ENCODE data around the gene RUNX1.

Gene RUNX1

DNA sequence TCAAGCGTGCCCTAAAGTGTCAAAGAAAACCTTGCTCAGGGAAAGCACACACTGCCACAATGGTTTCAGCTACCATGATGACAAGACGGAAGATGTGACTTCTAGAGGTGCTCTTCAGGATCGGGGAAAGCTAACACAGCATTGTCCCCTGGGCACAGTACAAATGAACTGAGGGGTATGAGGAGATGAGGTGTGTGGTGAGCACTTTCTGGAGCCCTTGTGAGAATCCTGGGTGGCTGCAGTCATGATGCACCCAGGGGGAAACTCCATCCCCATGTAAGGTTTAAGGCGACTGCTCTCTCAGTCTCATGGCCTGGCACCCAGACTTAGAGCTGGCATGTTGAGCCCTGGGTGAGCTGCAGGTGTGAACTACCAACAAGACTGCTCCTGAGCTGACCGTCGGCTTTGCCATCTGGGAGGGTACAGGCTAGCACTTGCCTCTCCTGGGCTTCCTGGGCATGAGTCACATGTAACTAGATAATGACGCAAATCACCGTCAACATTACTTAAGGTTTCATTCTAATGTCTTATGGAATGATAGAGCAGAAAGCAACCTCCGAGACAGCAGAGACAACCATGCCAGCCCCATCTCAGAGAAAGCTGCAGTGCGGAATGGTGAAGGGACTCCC lies 235.7 kb downstream of the RUNX1 start:
- Histone ChIP-seq H3K9ac (ENCODE audit: low read length in 5 of 5) (no peak overlapping the region), H3K4me3 (ENCODE audit: low read depth in 1 of 5, low read length in 5 of 5) (no peak overlapping the region), H3K36me3 (ENCODE audit: control insufficient read depth in 5 of 5, insufficient read depth in 5 of 5, low read length in 5 of 5) (peaks cover 0 to 46% (median 16%) of the 10 kb centered on the region in 5 donors), H3K9me3 (ENCODE audit: control insufficient read depth in 5 of 5, low read length in 5 of 5) (no peaks in the 10 kb centered on the region), H3K27ac (ENCODE audit: low read depth, low read length) (no peak overlapping the region), H3K27me3 (ENCODE audit: control insufficient read depth in 5 of 5, insufficient read depth in 4 of 5, low read length in 5 of 5) (no peaks in the 10 kb centered on the region), H3K4me1 (ENCODE audit: control insufficient read depth in 5 of 5, insufficient read depth in 5 of 5, low read length in 5 of 5) (peaks cover 3 to 29% (median 27%) of the 10 kb centered on the region in 5 donors)

DNA sequence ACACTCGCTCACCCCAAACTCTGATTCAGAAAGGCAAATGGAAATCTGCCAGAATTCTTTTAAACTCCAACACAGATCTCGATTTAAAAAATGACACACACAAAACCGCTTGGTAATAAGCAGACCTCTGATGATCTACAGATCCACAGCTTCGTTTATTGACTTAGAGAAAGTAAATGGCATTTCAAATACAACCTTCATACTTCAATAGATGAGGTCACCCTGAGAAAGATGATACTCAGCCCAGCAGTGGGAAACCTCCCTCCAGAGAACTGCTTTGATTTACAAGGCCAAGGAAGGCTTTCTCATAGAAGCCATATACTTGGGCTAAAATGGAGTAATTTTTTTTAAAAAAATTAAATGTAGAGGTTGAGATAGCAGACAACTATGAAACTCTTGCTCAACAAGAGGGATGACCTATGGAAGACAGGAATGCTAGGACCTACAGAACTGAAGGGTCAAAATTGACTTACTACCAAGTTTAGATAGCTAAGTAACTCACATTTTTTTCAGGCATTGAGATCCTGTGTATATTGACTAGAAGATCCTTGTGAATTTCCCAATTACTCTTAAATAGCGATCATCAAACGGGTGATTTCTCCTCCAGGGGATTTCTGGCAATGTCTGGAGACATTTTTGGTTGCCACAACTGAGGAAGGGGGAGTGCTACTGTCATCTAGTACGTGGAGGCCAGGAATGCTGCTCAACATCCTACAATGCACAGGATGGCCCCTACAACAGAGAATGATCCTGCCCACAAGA lies 236.4 kb downstream of the RUNX1 start:
- peaks cover 6 to 34% (median 30%) of the 10 kb centered on the region in 5 donors for H3K4me1 ChIP-seq (ENCODE audit: control insufficient read depth in 5 of 5, insufficient read depth in 5 of 5, low read length in 5 of 5)
- no peaks in the 10 kb centered on the region for H3K27me3 ChIP-seq (ENCODE audit: control insufficient read depth in 5 of 5, insufficient read depth in 4 of 5, low read length in 5 of 5)
- peaks cover 0 to 49% (median 16%) of the 10 kb centered on the region in 5 donors for H3K36me3 ChIP-seq (ENCODE audit: control insufficient read depth in 5 of 5, insufficient read depth in 5 of 5, low read length in 5 of 5)
- H3K4me3 ChIP-seq (ENCODE audit: low read depth in 1 of 5, low read length in 5 of 5): no peak overlapping the region
- no peak overlapping the region for H3K27ac ChIP-seq (ENCODE audit: low read depth, low read length)
- H3K9ac ChIP-seq (ENCODE audit: low read length in 5 of 5): no peak overlapping the region
- no peaks in the 10 kb centered on the region for H3K9me3 ChIP-seq (ENCODE audit: control insufficient read depth in 5 of 5, low read length in 5 of 5)

DNA sequence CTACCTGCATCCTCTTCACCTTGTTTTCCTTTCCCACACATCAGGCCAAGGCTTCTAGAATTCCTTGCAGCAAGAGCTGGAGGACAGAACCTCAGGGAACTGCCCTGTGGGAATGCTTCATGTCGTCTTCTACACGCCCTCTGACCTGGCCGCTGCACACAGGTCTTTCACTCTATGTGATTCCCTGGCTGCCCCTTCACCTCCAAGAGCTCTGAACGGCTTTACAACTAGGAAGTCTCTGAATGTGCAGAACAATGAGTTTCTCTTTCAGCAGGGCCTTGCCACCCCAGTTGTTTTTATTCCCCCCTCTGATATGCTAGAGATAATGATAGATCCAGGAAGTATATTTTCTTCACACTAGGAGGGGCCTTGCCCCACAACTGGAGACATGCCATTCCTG lies 237.7 kb downstream of the RUNX1 start:
- H3K36me3 ChIP-seq (ENCODE audit: control insufficient read depth in 5 of 5, insufficient read depth in 5 of 5, low read length in 5 of 5): peaks cover 0 to 38% (median 11%) of the 10 kb centered on the region in 5 donors
- no peak overlapping the region for H3K4me3 ChIP-seq (ENCODE audit: low read depth in 1 of 5, low read length in 5 of 5)
- H3K27ac ChIP-seq (ENCODE audit: low read depth, low read length): no peak overlapping the region
- no peaks in the 10 kb centered on the region for H3K27me3 ChIP-seq (ENCODE audit: control insufficient read depth in 5 of 5, insufficient read depth in 4 of 5, low read length in 5 of 5)
- no peak overlapping the region for H3K9ac ChIP-seq (ENCODE audit: low read length in 5 of 5)
- H3K9me3 ChIP-seq (ENCODE audit: control insufficient read depth in 5 of 5, low read length in 5 of 5): peaks cover 0 to 3% (median 1%) of the 10 kb centered on the region in 5 donors
- peaks cover 8 to 36% (median 33%) of the 10 kb centered on the region in 5 donors for H3K4me1 ChIP-seq (ENCODE audit: control insufficient read depth in 5 of 5, insufficient read depth in 5 of 5, low read length in 5 of 5)

DNA sequence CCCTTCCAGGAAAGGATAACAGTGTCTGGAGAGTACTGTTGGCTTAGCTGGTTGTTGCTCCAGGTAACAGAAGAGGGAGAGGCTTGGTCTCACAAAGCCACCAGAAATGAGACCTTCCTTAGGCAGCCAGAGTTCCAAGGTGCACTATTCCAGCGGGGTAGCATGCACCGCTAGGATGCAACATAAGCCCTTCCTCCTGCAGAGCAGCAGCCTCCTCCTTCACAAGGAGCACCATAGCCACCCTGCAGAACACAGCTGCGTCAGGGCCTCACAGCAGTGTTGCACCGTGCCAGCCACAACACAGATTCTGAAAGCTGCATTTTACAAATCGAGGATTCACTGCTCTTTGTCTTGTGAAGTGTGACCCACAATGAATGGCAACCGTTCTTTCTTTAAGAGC lies 238.3 kb downstream of the RUNX1 start:
- Histone ChIP-seq H3K9ac (ENCODE audit: low read length in 5 of 5) (no peak overlapping the region), H3K4me1 (ENCODE audit: control insufficient read depth in 5 of 5, insufficient read depth in 5 of 5, low read length in 5 of 5) (peaks cover 8 to 36% (median 33%) of the 10 kb centered on the region in 5 donors), H3K36me3 (ENCODE audit: control insufficient read depth in 5 of 5, insufficient read depth in 5 of 5, low read length in 5 of 5) (peaks cover 0 to 33% (median 11%) of the 10 kb centered on the region in 5 donors), H3K4me3 (ENCODE audit: low read depth in 1 of 5, low read length in 5 of 5) (no peak overlapping the region), H3K27ac (ENCODE audit: low read depth, low read length) (no peak overlapping the region), H3K9me3 (ENCODE audit: control insufficient read depth in 5 of 5, low read length in 5 of 5) (peaks cover 0 to 3% (median 2%) of the 10 kb centered on the region in 5 donors), H3K27me3 (ENCODE audit: control insufficient read depth in 5 of 5, insufficient read depth in 4 of 5, low read length in 5 of 5) (no peaks in the 10 kb centered on the region)

DNA sequence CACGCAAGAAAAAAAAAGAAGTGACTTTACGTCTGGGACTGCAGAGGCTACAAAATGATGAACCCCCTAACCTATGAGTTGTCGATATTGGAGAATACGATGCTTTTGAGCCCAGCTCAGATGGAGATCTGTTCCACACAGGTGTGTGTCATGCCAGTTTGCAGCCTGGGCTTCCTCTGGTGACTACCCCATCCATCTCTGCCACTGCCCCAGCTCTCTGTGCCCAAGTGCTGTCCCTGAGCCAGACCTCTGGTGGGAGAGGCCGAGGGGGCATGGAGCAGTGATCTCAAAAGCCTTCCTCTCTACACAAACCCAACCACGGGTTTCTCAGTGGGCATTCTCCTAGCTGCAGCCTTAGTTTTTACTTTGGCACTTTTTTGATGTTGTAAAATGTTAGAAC lies 239.3 kb downstream of the RUNX1 start:
- Histone ChIP-seq H3K4me1 (ENCODE audit: control insufficient read depth in 5 of 5, insufficient read depth in 5 of 5, low read length in 5 of 5) (peaks cover 8 to 36% (median 33%) of the 10 kb centered on the region in 5 donors), H3K4me3 (ENCODE audit: low read depth in 1 of 5, low read length in 5 of 5) (no peak overlapping the region), H3K27me3 (ENCODE audit: control insufficient read depth in 5 of 5, insufficient read depth in 4 of 5, low read length in 5 of 5) (no peaks in the 10 kb centered on the region), H3K36me3 (ENCODE audit: control insufficient read depth in 5 of 5, insufficient read depth in 5 of 5, low read length in 5 of 5) (peaks cover 0 to 33% (median 11%) of the 10 kb centered on the region in 5 donors), H3K9me3 (ENCODE audit: control insufficient read depth in 5 of 5, low read length in 5 of 5) (peaks cover 0 to 3% (median 2%) of the 10 kb centered on the region in 5 donors), H3K9ac (ENCODE audit: low read length in 5 of 5) (no peak overlapping the region), H3K27ac (ENCODE audit: low read depth, low read length) (no peak overlapping the region)

DNA sequence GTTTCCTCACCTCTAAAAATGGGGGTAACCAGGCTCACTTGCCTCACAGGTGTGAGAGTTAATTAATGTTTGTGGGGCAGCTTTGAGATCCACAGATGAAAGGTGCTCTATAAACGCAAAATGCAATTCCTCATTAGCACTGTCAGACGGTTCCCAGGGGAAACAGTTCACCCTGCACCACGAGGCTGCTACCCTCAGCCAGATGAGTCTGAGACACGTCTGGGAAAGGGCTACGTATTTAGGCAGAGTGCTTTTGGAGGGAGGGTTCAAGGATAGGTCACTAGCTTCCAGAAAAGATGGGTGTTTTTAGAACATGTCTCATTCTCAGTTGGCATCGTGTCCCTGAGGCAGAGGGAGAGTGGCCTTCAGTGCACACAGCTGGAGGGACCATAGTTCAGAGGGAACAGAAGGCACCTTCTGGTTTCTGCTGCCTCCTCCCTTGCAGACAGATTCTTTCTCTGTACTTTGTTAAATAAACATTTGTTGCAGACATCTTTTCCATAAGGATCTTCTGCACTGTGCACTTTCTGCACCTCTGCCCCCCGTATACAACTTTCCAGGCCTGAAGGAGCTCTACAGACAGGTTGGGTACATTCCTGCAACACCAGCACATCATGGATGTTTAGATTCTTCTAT lies 240.4 kb downstream of the RUNX1 start:
- peaks cover 0 to 27% (median 11%) of the 10 kb centered on the region in 5 donors for H3K36me3 ChIP-seq (ENCODE audit: control insufficient read depth in 5 of 5, insufficient read depth in 5 of 5, low read length in 5 of 5)
- H3K27me3 ChIP-seq (ENCODE audit: control insufficient read depth in 5 of 5, insufficient read depth in 4 of 5, low read length in 5 of 5): no peaks in the 10 kb centered on the region
- H3K9me3 ChIP-seq (ENCODE audit: control insufficient read depth in 5 of 5, low read length in 5 of 5): peaks cover 0 to 3% (median 2%) of the 10 kb centered on the region in 5 donors
- H3K4me3 ChIP-seq (ENCODE audit: low read depth in 1 of 5, low read length in 5 of 5): peak overlapping the region in 1 of 5 donors; percentile 2
- peaks cover 8 to 36% (median 33%) of the 10 kb centered on the region in 5 donors for H3K4me1 ChIP-seq (ENCODE audit: control insufficient read depth in 5 of 5, insufficient read depth in 5 of 5, low read length in 5 of 5)
- peak overlapping the region in 1 of 5 donors; percentile 52 for H3K9ac ChIP-seq (ENCODE audit: low read length in 5 of 5)
- peak overlapping the region; percentile 89 for H3K27ac ChIP-seq (ENCODE audit: low read depth, low read length)

DNA sequence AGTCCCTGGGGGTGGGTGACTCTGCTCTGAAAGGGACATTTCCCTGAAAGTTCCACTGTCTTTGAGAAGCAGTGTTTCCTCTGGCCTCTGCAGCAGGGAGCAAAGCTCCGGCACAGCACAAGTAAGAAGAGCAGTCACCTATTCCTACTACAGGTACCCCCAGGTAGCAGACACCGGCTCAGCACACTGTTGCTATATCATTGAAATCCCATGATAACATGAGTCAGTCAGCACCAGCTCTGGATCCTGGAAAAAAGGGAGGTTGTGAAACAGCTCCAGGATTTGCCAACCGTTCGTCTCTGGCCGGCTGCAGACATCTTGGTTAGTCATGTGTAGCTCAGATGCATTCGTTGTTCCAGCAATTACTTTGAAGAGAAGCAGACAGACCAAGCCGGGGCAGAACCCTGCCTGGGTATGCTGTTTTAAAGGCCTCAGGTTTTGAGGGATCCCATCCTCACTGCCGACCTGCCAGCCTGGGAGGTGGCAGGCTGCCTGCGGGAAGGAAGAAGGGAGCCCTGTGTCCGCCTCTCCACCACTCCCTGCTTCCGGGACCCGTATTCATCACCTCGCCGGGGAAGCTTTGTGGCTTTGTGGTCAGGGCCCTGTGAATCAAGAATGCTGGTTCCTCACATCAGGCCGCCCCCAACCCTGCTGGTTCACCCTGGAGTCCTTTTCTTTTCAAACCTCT lies 241.1 kb downstream of the RUNX1 start:
- peak overlapping the region in 1 of 5 donors; percentile 2 for H3K4me3 ChIP-seq (ENCODE audit: low read depth in 1 of 5, low read length in 5 of 5)
- H3K9me3 ChIP-seq (ENCODE audit: control insufficient read depth in 5 of 5, low read length in 5 of 5): peaks cover 0 to 3% (median 2%) of the 10 kb centered on the region in 5 donors
- H3K9ac ChIP-seq (ENCODE audit: low read length in 5 of 5): peak overlapping the region in 3 of 5 donors; percentile 52 to 66 (median 54)
- H3K27ac ChIP-seq (ENCODE audit: low read depth, low read length): peak overlapping the region; percentile 89
- H3K36me3 ChIP-seq (ENCODE audit: control insufficient read depth in 5 of 5, insufficient read depth in 5 of 5, low read length in 5 of 5): peaks cover 0 to 22% (median 10%) of the 10 kb centered on the region in 5 donors
- no peaks in the 10 kb centered on the region for H3K27me3 ChIP-seq (ENCODE audit: control insufficient read depth in 5 of 5, insufficient read depth in 4 of 5, low read length in 5 of 5)
- H3K4me1 ChIP-seq (ENCODE audit: control insufficient read depth in 5 of 5, insufficient read depth in 5 of 5, low read length in 5 of 5): peaks cover 8 to 34% (median 33%) of the 10 kb centered on the region in 5 donors

DNA sequence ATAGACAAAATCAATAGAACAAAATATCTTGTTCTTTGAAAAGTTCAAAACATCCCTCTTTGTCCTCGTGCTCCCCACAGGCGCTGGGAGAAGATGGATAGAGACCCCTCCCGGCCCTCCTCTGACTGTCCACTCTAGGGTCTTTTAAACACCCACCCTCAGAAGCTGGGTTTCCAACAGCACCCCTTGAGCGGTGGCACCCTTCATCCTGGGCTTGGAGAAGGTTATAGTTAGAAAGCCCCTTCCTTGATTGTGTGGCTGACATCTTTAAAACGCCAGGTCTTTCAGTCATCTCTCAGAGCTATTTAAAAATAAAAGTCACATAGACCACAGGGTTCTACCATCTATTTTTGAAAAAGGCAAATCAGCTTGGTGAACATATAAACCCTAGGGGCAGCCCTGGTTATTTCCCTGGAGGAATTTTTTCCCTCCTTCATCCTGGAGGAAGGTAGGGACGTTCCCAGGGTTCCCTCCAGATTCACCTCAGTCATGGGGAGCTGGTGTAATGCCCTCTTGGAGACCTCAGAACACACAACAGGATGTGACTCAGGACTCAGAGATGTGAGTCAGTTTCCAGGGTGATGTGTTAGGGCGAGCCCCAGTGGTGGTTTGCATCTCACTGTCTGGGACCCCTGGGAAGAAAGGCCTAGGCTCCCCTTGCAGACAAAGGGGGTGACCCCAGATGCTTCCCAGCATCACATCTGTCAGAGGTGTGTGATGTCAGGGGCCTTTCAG lies 241.8 kb downstream of the RUNX1 start:
- Histone ChIP-seq H3K27ac (ENCODE audit: low read depth, low read length) (peak overlapping the region; percentile 89), H3K9me3 (ENCODE audit: control insufficient read depth in 5 of 5, low read length in 5 of 5) (peaks cover 0 to 3% (median 2%) of the 10 kb centered on the region in 5 donors), H3K36me3 (ENCODE audit: control insufficient read depth in 5 of 5, insufficient read depth in 5 of 5, low read length in 5 of 5) (peaks cover 0 to 24% (median 11%) of the 10 kb centered on the region in 5 donors), H3K4me1 (ENCODE audit: control insufficient read depth in 5 of 5, insufficient read depth in 5 of 5, low read length in 5 of 5) (peaks cover 8 to 34% (median 28%) of the 10 kb centered on the region in 5 donors), H3K4me3 (ENCODE audit: low read depth in 1 of 5, low read length in 5 of 5) (no peak overlapping the region), H3K27me3 (ENCODE audit: control insufficient read depth in 5 of 5, insufficient read depth in 4 of 5, low read length in 5 of 5) (no peaks in the 10 kb centered on the region), H3K9ac (ENCODE audit: low read length in 5 of 5) (peak overlapping the region in 2 of 5 donors; percentile 52 to 66)

DNA sequence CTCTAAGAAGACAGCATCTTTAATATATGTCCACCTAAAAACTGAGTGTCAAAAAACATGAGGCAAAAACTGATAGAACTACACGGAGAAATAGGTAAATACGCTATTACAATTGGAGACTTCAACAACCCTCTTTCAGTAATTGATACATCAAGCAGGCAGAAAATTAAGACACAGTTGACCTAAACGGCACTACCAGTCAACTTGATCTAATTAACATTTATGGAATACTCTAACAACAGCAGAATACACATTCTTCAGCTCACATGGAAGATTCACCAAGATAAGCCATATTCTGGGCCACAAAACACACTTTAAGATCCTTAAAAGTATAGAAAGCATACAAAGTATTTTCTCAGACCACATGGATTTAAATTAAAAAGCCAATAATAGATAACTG lies 242.7 kb downstream of the RUNX1 start:
- Histone ChIP-seq H3K36me3 (ENCODE audit: control insufficient read depth in 5 of 5, insufficient read depth in 5 of 5, low read length in 5 of 5) (peaks cover 0 to 30% (median 12%) of the 10 kb centered on the region in 5 donors), H3K27me3 (ENCODE audit: control insufficient read depth in 5 of 5, insufficient read depth in 4 of 5, low read length in 5 of 5) (no peaks in the 10 kb centered on the region), H3K9me3 (ENCODE audit: control insufficient read depth in 5 of 5, low read length in 5 of 5) (peaks cover 0 to 3% (median 2%) of the 10 kb centered on the region in 5 donors), H3K9ac (ENCODE audit: low read length in 5 of 5) (no peak overlapping the region), H3K27ac (ENCODE audit: low read depth, low read length) (no peak overlapping the region), H3K4me1 (ENCODE audit: control insufficient read depth in 5 of 5, insufficient read depth in 5 of 5, low read length in 5 of 5) (peaks cover 8 to 28% (median 24%) of the 10 kb centered on the region in 5 donors), H3K4me3 (ENCODE audit: low read depth in 1 of 5, low read length in 5 of 5) (no peak overlapping the region)

Data from subcutaneous abdominal adipose tissue (tissue), 5 donors.